ENCODE results near the gene UPF2.

- TF ChIP-seq EZH2 (IDR thresholded peaks at IDR 0.05) (no peak), POLR2AphosphoS5 (IDR thresholded peaks at IDR 0.05; ENCODE audit: borderline replicate concordance, low read depth, low read length) (no peak), FOXP2 (optimal IDR thresholded peaks at IDR 0.05; ENCODE audit: control extremely low read depth, extremely low read length, insufficient read depth) (no peak)
Observed at GRCh38 chr10:12019283-12019971, 23.2 kb downstream of the UPF2 start.

Data from SK-N-MC (cell line).